ENCODE data around the gene ABLIM1.

Gene ABLIM1

GRCh38 chr10:114478281-114478680 lies 179.8 kb downstream of the ABLIM1 start:
- Histone ChIP-seq H3K27ac (peak overlapping the region in 1 of 2 donors; percentile 46), H3K4me3 (no peak overlapping the region)
- TF ChIP-seq CTCF (IDR thresholded peaks at IDR 0.05), result no peak
- DNase-seq (ENCODE audit: low spot score), result no peak

- Histone ChIP-seq H3K4me3 (no peak overlapping the region), H3K27ac (peak overlapping the region; percentile 9 to 73)
- TF ChIP-seq CTCF (IDR thresholded peaks at IDR 0.05), result no peak
- peak; percentile 79 for DNase-seq (ENCODE audit: low spot score)
These were observed 180.8 kb downstream of the ABLIM1 start for GRCh38 chr10:114477285-114477684.

- DNase-seq (ENCODE audit: low spot score), result no peak
- no peak overlapping the region for H3K27ac ChIP-seq
- TF ChIP-seq CTCF (IDR thresholded peaks at IDR 0.05), result no peak
- H3K4me3 ChIP-seq, result no peak overlapping the region
These were observed 183.1 kb downstream of the ABLIM1 start for GRCh38 chr10:114474989-114475388.

- H3K27ac ChIP-seq, result no peak overlapping the region
- H3K4me3 ChIP-seq, result no peak overlapping the region
- DNase-seq (ENCODE audit: low spot score), result no peak
- no peak for TF ChIP-seq CTCF (IDR thresholded peaks at IDR 0.05)
These were observed 184.3 kb downstream of the ABLIM1 start for GRCh38 chr10:114473776-114474175.

- DNase-seq (ENCODE audit: low spot score), result no peak
- no peak overlapping the region for H3K4me3 ChIP-seq
- no peak overlapping the region for H3K27ac ChIP-seq
- TF ChIP-seq CTCF (IDR thresholded peaks at IDR 0.05), result no peak
These were observed 185.2 kb downstream of the ABLIM1 start for GRCh38 chr10:114472877-114473253.

GRCh38 chr10:114471906-114472876 lies 185.9 kb downstream of the ABLIM1 start:
- H3K4me3 ChIP-seq, result no peak overlapping the region
- TF ChIP-seq CTCF (IDR thresholded peaks at IDR 0.05), result no peak
- H3K27ac ChIP-seq, result no peak overlapping the region
- no peak for DNase-seq (ENCODE audit: low spot score)

Data from coronary artery (tissue), 2 donors.